Muscle layer of duodenum (tissue), 2 donors: ENCODE data around the gene TSGA10IP.
A peak's percentile ranks its signal among the peaks of the same experiment; 100 is the strongest.
"Not testable (repeated sequence)": the region's sequence is repeated elsewhere in the genome, so short reads cannot be mapped to it uniquely, and the experiment has no call there.

ENCODE experiments used
- H3K27ac ChIP-seq: one replicate; pipeline ENCODE4 v1.7.0; 2013; ENCODE audit warnings: mild to moderate bottlenecking, low read length
- H3K27me3 ChIP-seq: one replicate; pipeline ENCODE4 v1.7.0; 2013; ENCODE audit warnings: low read depth, mild to moderate bottlenecking, control low read depth, low read length
- H3K36me3 ChIP-seq, 2 donors: one replicate each; pipeline ENCODE4 v1.7.0; 2013; ENCODE audit warnings: low read length in 2 of 2, control low read depth in 1 of 2, mild to moderate bottlenecking in 1 of 2; ENCODE audit not compliant: insufficient read depth in 2 of 2, control insufficient read depth in 1 of 2
- H3K4me1 ChIP-seq, 2 donors: one replicate each; pipeline ENCODE4 v1.7.0; 2013; ENCODE audit warnings: low read length in 2 of 2, mild to moderate bottlenecking in 2 of 2, control low read depth in 1 of 2, moderate library complexity in 1 of 2; ENCODE audit not compliant: insufficient read depth in 2 of 2, control insufficient read depth in 1 of 2
- H3K4me3 ChIP-seq, 2 donors: one replicate each; pipeline ENCODE4 v1.7.0; 2013; ENCODE audit warnings: low read length in 2 of 2, low read depth in 1 of 2, mild to moderate bottlenecking in 1 of 2
- H3K9me3 ChIP-seq, 2 donors: one replicate each; pipeline ENCODE4 v1.7.0; 2013; ENCODE audit warnings: low read length in 2 of 2, control low read depth in 1 of 2, mild to moderate bottlenecking in 1 of 2; ENCODE audit not compliant: control insufficient read depth in 1 of 2
- donor health status: healthy.

Gene TSGA10IP

DNA sequence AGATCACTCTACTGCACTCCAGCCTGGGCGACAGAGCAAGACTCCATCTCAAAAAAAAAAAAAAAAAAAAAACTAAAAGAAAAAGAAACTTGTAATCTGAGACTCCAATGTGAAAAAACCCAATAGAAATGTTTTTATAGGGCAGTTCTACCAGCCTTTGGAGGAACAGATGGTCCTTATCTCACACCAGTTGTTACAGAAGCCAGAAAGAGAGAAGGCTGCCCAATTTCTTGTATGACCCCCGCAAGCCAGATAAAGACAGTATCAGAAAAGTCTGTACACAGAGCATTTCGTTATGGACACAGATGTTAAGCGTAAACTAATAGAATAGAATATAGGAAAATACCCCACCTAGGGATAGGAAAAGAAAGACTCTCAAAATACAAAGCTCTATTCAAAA, 11.3 kb upstream of the TSGA10IP start:
- Histone ChIP-seq H3K4me1 (no peaks in the 10 kb centered on the region), H3K36me3 (no peaks in the 10 kb centered on the region), H3K4me3 (no peak overlapping the region), H3K9me3 (no peaks in the 10 kb centered on the region), H3K27ac (no peak overlapping the region), H3K27me3 (no peaks in the 10 kb centered on the region)

DNA sequence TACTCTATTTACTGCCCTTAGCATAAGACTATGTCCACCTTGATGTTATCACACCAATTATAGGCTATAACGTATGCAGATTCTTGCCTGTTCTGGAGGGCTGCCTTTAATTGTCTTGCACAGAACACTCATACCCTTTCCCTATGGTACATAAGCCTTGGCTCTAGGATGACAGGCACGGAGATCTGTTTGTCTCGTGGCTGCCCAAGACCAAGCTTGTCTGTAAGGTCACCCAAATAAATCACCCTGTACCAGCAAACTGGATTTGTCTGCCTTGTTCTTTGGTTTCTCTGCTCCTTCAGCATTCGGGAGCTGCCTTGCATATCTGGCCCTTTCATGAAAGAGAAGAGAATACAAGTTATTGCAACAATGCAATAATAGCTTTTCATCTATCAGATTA, 7.5 kb upstream of the TSGA10IP start:
- H3K27me3 ChIP-seq = no peaks in the 10 kb centered on the region
- peaks cover 0 to 6% of the 10 kb centered on the region in 2 donors for H3K4me1 ChIP-seq
- H3K27ac ChIP-seq = no peak overlapping the region
- no peaks in the 10 kb centered on the region for H3K36me3 ChIP-seq
- H3K4me3 ChIP-seq = no peak overlapping the region
- H3K9me3 ChIP-seq = no peaks in the 10 kb centered on the region

DNA sequence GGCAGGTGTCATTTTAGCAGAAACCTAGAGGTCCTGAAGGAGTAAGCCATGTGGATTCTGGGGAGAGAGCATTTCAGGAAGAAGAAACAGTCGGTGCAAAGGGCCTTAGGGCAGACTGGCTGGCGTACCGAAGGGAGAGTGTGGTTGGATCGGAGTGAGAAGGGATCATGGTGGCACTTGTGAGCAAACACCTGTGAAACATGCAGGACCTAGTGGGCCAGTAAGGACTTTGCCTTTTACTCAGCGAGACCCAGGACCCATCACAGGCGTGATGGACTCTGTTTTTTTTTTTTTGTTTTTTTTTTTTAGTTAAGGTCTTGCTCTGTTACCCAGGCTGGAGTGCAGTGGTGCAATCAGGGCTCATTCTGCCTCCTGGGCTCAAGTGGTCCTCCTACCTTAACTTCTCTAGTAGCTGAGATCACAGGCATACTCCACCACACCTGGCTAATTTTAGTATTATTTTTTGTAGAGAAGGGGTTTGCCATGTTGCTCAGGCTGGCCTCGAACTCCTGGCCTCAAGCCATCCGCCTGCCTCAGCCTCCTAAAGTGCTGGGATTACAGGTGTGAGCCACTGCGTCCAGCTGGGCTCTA, 3.5 kb upstream of the TSGA10IP start:
- H3K27me3 ChIP-seq = no peaks in the 10 kb centered on the region
- no peak overlapping the region for H3K4me3 ChIP-seq
- peaks cover 0 to 6% of the 10 kb centered on the region in 2 donors for H3K4me1 ChIP-seq
- H3K27ac ChIP-seq = peak overlapping the region; percentile 43
- H3K36me3 ChIP-seq = no peaks in the 10 kb centered on the region
- no peaks in the 10 kb centered on the region for H3K9me3 ChIP-seq

DNA sequence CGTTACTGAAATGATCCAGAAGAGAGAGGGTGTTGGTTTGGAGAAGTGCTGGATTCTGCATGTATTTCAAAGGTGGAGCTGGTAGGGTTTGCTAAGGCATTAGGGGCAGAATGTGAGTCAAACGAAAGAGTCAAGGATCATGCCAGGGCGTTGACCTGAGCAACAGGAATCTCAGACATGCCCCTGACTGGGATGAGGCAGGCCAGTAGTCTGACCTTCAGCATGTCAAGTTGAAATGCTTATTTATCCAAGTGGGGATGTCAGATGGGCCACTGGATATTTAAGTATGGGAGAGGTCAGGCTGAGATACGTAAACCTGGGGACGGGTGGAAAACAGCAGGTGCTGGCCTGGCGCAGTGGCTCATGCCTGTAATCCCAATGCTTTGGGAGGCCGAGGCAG, 2.7 kb upstream of the TSGA10IP start:
- no peaks in the 10 kb centered on the region for H3K27me3 ChIP-seq
- H3K27ac ChIP-seq = no peak overlapping the region
- peaks cover 0 to 6% of the 10 kb centered on the region in 2 donors for H3K4me1 ChIP-seq
- H3K9me3 ChIP-seq = no peaks in the 10 kb centered on the region
- no peak overlapping the region for H3K4me3 ChIP-seq
- no peaks in the 10 kb centered on the region for H3K36me3 ChIP-seq

DNA sequence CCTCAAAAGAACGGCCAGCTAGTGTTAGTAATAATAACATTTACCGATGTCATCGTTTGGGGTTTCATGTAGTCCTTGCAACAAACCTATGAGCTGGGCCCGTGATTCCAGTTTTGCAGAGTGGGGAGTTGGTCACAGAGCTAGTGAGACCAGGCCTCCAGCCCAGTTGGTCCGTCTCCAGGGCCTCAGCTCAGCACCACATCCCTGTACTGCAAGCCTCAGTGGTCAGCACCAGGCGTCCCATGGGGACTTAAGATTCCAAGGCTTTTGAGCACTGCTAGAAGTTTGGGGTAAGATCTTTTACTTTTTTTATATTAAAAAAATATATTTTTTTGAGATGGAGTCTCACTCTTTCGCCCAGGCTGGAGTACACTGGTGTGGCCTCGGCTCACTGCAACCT, 1.1 kb upstream of the TSGA10IP start:
- no peak overlapping the region for H3K4me3 ChIP-seq
- no peak overlapping the region for H3K27ac ChIP-seq

DNA sequence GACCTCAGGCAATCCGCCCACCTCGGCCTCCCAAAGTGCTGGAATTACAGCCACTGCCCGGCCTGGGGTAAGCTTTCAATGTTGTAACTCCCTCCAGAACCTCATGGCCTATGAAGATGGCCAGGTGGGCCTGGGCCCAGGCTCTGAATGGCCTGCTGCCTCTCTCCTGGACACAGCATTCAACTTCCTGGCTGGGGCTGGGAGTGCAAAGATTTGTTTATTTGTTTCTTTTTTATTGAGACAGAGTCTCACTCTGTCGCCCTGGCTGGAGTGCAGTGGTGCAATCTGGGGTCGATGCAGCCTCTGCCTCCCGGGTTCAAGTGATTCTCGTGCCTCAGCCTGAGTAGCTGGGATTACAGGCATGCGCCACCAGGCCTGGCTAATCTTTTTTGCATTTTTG, 513 bp upstream of the TSGA10IP start:
- Histone ChIP-seq H3K4me3 (no peak overlapping the region), H3K27ac (no peak overlapping the region), H3K27me3 (no peaks in the 10 kb centered on the region), H3K4me1 (peaks cover 0 to 6% of the 10 kb centered on the region in 2 donors), H3K36me3 (no peaks in the 10 kb centered on the region), H3K9me3 (no peaks in the 10 kb centered on the region)

More for the DNA sequence above, 1.1 kb upstream of the TSGA10IP start:
- Histone ChIP-seq H3K9me3 (no peaks in the 10 kb centered on the region), H3K4me1 (peaks cover 0 to 6% of the 10 kb centered on the region in 2 donors), H3K27me3 (no peaks in the 10 kb centered on the region), H3K36me3 (no peaks in the 10 kb centered on the region)

DNA sequence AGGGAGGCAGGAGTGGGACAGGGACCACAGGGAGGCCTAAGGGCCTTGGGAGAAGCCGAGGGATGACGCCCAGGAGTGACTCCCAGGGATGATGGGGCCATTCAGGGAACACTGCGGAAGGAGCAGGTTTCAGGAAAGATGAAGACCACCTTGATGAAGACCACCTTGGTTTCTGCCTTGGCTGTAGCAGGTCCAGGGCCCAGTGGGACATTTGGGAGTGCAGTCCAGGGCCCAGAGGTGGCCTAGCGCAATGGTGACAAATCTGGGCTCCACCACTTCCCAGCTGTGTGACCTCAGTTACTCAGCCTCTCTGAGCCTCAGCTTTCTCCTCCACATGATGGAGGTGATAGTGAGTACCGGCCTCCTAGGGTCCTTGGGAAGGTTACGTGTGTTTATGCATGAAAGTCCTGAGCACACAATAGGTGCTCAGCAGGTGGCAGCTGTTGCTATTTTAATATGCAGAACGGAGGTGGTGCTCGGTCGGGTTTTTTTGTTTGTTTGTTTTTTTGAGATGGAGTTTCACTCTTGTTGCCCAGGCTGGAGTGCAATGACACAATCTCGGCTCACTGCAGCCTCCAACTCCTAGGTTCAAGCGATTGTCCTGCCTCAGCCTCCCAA, 770 bp downstream of the TSGA10IP start:
- Histone ChIP-seq H3K9me3 (no peaks in the 10 kb centered on the region), H3K36me3 (no peaks in the 10 kb centered on the region), H3K27me3 (no peaks in the 10 kb centered on the region), H3K4me1 (peaks cover 0 to 6% of the 10 kb centered on the region in 2 donors), H3K27ac (no peak overlapping the region), H3K4me3 (no peak overlapping the region)

DNA sequence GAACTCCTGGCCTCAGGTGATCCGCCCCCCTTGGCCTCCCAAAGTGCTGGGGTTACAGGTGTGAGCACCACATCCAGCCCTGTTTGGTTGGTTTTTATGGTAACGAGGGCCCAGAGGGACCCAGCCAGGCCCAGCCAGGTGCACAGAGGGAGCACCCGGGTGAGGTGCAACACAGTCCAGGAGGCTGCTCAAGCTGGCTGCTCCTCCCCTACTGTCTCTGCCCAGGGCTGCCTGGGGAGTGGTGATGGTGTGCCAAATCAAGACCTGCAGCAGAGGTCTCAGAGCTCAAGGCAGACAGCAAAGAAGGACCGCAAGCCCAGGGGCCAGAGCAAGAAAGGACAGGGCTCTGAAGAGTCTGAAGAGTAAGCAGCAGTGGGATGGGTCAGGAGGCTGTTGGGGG, 1.4 kb downstream of the TSGA10IP start:
- no peaks in the 10 kb centered on the region for H3K9me3 ChIP-seq
- H3K27ac ChIP-seq = no peak overlapping the region
- peaks cover 0 to 3% of the 10 kb centered on the region in 2 donors for H3K4me1 ChIP-seq
- no peaks in the 10 kb centered on the region for H3K36me3 ChIP-seq
- H3K27me3 ChIP-seq = no peaks in the 10 kb centered on the region
- no peak overlapping the region for H3K4me3 ChIP-seq

DNA sequence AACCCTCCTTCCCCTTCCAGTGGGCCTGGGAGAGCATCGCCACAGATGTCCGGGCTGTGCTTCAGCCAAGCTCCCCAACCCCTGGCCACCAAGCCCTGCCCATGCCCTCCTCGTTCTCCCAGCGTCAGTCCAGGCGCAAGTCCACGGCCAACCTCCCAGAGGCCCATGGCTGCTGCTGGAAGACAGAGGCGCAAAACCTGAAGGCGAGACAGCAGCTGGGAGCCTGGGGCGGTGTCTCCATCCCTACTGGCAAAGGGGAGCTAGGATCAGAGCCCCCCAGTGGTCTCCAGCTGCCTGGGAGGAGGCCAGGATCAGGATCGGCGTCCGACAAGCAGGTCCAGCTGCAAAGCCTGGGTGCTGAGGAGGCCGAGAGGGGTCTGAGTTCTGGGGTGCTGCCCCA, 1.9 kb downstream of the TSGA10IP start:
- Histone ChIP-seq H3K9me3 (no peaks in the 10 kb centered on the region), H3K27ac (no peak overlapping the region), H3K4me1 (no peaks in the 10 kb centered on the region), H3K27me3 (no peaks in the 10 kb centered on the region), H3K4me3 (no peak overlapping the region), H3K36me3 (no peaks in the 10 kb centered on the region)

DNA sequence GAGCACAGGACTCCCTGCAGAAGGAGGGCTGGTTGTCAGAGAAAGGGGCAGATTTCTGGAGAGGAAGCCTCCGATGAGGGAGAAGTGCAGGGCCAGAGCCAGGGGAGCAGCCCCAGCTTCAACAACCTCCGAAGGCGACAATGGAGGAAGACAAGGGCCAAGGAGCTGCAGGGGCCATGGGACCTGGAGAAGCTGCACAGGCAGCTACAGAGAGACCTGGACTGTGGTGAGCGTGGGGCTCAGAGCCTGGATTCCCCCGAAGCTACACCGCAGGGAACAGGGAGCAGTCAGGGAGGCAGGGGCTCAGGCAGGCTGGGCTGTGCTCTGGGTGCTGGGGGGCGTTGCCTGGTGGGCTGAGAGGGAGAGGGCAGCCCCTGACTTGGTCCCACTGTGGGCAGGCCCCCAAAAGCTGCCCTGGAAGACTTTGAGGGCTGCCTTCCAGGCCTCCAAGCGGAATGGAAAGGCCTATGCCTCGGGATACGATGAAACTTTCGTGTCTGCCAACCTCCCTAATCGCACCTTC, 2.4 kb downstream of the TSGA10IP start:
- H3K4me1 ChIP-seq = no peaks in the 10 kb centered on the region
- H3K27ac ChIP-seq = no peak overlapping the region
- no peaks in the 10 kb centered on the region for H3K9me3 ChIP-seq
- H3K36me3 ChIP-seq = no peaks in the 10 kb centered on the region
- H3K4me3 ChIP-seq = no peak overlapping the region
- H3K27me3 ChIP-seq = no peaks in the 10 kb centered on the region

DNA sequence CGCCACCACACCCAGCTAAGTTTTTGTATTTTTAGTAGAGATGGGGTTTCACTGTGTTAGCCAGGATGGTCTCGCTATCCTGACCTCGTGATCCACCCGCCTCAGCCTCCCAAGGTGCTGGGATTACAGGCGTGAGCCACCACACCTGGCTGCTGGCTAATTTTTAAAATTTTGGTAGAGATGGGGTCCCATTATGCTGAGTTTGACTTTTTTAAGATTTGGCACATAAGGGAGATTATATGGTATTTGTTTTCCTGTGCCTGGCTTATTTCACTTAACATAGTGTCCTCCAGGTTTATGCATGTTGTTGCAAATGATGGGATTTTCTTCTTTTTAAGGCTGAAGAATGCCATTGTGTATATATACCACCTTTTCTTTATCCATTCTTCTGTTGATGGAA, 5.4 kb downstream of the TSGA10IP start:
- not testable (repeated sequence) for H3K9me3 ChIP-seq, H3K27ac ChIP-seq, H3K36me3 ChIP-seq, H3K4me1 ChIP-seq, H3K27me3 ChIP-seq, H3K4me3 ChIP-seq

DNA sequence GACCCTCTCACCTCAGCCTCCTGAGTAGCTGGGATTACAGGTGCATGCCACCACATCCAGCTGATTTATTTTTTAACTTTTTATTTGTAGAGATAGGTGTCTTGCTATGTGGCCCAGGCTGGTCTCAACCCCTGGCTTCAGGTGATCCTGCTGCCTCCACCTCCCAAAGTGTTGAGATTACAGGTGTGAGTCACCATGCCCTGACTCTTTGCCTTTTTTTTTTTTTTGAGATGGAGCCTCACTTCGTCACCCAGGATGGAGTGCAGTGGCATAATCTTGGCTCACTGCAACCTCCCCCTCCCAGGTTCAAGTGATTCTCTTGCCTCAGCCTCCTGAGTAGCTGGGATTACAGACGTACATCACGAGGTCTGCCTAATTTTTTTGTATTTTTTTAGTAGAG, 6.4 kb downstream of the TSGA10IP start:
- H3K4me1 ChIP-seq, H3K27ac ChIP-seq, H3K4me3 ChIP-seq, H3K36me3 ChIP-seq, H3K9me3 ChIP-seq, H3K27me3 ChIP-seq: not testable (repeated sequence)
